HG02571 (cell line): Measurements from ENCODE around the gene PARD3.
"Not testable (repeated sequence)": the region's sequence is repeated elsewhere in the genome, so short reads cannot be mapped to it uniquely, and the experiment has no call there.

Experiments used
- ATAC-seq: cut with Tn5 transposase; IDR thresholded peaks from one replicate; pipeline ENCODE4 v1.9.1; 2021; ENCODE audit warnings: mild to moderate bottlenecking, moderate library complexity; ENCODE audit not compliant: unreplicated experiment

Gene PARD3

DNA sequence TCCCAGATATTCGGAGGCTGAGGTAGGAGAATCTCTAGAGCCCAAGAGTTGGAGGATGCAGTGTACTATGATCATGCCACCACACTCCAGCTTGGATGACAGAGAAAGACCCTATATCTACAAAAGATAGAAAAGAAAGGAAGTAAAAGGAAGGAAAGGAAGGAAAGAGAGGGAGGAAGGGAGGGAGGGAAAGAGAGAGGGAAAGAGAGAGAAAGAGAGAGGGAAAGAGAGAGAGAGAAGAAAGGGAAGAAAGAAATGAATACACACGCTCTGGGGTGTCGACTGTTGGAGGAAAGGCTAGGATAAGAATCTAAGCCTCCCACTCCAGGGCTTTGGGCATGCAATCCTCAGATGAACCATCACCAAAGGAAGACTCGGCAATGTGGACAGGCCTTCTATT, 69.9 kb downstream of the PARD3 start:
- no peak for ATAC-seq

DNA sequence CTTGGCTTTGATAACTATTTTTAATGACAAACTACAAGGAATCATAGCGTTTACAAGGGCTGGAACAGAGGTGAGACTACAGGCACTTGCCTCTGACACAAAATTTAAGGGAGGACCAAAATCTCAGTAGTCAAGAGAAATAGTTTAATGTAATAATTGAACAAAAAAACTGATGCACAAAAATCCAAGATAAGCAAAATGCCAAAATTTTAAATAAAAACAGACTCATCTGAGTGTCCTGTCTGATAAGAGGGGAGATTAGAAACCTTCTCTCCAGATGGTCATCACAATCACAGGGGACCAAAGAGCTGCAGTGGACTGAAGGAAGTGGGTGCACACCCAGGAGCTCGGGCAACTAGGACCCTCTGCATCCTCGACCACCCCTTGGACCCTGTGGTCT, 70.5 kb downstream of the PARD3 start:
- no peak for ATAC-seq

DNA sequence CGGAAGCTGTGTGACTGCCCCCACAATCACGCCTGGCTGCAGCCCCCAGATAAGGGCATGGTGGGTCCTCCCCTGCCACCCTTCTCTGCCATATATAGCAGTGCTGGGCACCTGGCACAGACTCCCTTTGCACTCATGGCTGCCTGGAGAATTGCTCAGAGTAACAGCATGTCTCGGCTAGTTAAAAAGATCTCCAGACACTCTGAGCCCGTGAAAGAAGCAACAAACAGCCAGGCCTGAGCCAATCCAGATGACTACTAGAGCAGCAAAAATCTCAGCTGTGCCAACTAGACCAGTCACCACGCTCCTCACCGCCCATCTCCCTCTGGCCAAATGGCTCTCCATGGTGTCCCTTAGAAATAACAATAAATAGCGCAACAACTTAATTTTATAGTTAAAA, 71.3 kb downstream of the PARD3 start:
- ATAC-seq = no peak

DNA sequence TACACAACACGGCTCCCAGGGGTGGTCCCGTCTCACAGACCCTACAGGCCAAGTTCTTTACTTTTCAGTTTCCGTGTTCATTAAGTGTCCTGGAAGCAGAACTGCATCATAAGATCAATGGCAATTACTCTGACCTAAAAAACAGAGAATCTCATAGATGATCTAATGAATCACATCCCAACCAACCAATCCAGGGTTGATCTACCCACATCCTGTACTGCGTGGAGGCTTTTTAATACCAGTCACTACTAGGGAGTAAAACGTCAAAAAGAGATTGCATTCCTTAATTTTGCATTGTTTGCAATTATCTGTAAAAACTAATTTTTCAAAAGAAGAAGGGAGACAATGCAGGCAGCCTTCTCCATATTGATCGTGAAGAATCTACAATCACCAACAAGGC, 72.6 kb downstream of the PARD3 start:
- ATAC-seq = no peak

DNA sequence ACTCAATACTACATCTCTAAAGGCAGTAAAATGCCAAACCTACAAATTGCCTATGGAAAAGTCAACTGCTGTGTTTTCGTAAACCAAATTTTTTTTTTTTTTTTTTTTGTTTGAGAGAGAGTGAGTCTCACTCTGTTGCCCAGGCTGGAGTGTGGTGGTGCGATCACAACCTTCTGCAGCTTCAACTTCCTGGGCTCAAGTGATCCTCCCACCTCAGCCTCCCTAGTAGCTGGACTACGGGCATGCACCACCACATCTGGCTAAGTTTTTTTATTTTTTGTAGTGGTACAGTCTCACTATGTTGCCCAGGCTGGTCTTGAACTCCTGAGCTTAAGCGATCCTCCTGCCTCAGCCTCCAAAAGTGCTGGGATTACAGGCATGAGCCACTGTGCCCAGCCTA, 74.0 kb downstream of the PARD3 start:
- not testable (repeated sequence) for ATAC-seq

DNA sequence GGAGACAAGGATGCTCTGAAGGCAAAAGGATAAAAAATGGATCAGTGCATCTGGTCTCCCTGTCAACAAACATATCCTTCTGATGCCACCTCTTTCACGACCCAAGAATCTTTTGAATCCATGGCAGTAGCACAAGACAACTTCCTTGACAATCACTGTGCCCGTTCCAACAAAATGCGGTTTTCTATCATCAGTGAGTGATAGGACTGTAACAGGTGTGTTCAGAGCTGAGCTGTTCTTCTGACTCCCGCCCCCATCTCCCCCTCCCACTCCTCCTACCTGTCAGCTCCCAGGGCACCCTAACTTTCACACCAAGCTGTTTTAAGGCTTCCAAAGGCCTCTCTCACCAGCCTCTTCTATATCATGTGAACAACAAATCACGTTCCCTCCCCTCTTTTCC, 74.8 kb downstream of the PARD3 start:
- no peak for ATAC-seq

DNA sequence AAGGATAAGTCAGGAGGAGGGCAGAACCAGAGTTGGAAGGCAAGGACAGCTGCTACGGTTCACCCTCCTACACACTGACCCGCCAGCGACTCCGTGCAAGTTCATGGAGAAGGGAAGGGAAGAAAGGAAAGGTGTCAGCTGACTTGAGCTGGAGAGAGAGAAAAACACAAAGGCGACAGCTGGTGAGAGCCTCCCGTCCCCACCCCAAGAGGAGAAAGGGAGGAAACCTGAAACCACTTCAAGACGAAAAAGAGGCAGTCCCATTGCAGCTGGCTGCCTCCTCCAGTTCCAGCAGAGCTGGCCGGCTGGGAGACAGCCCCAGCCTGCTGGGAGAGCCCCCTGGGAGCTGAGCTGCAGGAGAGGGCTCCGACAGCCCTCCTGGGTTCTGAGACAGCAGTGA, 75.2 kb downstream of the PARD3 start:
- no peak for ATAC-seq

DNA sequence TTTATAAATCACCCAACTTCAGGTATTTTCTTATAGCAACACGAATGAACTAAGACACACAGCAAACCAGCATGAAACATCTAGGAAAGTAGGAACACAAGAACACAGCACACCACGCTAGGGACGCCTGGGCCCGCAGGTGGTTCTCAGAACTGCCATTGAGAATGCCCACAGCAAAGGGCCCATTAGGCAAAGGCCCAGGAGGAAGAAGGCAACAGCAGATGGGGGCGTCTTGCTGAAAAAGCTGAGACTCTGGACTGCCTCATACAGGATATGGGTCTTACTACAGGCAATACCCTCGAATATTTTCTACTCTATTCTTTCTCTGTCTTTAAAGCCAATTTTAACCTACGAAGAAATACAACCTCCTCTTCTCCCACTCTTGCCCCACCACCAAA, 77.3 kb downstream of the PARD3 start:
- ATAC-seq = no peak

DNA sequence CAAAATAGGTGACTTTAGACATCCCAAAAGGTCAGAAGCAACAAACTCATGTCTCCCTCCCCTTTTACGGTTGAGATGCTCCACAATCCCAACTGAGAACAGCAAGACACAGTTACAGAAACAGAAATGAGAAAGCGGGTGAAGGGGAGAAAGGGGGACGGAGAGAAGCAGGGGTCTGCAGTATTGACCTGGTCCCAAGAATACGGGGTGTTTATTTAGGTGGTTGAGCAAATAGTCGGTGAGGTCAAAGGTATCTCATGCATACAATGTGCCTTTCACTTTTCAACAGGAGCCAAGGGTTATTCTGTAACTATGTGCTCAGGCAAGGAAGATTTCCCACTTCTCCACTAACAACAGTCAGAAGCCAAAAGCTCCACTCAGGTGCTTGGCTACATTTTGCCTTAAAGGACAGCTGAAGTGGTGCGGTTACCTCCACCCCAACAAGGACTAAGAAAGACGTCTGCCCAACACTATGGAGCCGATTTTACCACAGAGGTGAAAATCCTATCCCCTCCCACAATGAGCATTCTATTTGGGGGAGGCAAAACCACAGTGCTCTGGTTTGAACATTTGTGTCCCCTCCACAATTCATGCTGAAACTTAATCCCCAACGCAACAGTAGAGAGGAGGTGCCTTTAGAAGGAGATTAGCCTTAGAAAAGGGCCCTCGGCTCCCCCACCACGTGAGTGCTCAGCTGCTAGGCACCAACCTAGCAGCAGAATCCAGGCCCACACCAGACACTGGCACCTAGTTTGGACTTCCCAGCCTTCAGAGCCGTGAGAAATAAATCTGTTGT, 77.9 kb downstream of the PARD3 start:
- no peak for ATAC-seq

DNA sequence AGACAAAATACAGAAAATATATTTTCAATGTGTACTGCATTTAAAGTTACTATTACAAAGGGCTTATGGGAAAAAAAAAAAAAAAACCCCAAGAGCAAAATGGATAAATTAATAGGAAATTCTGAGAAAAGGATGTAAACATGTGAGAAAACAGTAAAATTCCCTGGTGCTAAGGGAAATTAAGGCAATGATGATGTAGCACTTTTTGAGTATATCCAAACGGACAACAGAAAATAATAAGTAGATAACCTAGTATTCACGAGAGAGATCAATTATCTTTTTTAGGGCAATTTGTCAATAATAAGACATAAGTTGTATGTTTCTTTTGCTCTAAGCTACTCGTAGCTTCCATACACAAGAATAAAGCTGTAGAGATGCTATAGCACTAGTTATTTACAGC, 80.2 kb downstream of the PARD3 start:
- ATAC-seq = no peak

DNA sequence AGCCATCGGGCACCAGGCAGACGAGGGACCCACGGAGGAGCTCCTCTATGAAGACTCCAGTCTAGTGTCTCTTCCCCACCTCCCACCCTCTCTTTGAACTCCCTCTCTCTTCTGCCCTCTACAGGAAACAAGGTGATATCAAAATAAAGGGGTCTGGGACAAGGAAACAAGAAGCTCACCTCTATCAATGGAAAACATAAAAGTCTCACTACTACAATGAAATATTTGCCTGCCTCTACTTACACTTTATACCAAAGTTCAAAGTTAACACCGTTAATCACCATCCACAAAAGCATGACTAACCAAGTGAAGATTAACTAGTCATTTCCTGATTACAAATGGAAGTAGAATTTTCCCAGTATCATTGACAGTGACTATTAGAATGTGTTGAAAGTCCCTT, 82.2 kb downstream of the PARD3 start:
- no peak for ATAC-seq

DNA sequence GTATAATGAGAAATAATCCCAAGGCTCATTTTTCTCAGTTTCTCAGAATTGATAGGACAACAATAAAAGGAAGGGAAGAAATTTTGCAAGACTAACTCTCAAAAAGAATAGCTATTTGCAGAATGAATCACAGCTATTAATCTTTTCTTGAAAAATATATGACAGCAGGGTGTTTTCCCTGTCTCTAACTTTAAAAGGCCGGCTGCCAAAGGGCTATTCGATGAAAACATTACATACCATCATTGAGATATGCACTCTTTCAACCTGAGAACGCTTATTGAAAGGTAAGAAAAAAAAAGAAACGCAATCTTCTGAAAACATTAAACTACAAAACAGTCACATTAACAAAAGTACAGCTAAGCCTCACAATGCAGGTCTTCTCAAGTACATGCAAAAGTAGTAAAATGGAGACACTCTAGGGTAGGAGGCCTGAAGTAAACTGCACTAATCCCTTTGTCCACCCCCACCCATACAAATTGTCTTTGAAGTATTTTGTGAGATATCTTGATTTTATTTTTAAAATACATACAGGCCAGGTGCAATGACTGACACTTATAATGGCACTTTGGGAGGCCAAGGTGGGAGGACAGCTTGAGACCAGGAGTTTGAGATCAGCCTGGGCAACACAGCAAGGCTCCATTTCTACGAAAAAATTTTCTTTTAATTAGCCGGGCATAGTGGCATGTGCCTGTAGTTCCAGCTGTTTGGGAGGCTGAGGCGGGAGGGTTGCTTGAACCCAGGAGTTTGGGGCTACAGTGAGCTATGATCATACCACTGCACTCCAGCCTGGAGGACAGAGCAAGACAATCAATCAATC, 83.0 kb downstream of the PARD3 start:
- no peak for ATAC-seq

DNA sequence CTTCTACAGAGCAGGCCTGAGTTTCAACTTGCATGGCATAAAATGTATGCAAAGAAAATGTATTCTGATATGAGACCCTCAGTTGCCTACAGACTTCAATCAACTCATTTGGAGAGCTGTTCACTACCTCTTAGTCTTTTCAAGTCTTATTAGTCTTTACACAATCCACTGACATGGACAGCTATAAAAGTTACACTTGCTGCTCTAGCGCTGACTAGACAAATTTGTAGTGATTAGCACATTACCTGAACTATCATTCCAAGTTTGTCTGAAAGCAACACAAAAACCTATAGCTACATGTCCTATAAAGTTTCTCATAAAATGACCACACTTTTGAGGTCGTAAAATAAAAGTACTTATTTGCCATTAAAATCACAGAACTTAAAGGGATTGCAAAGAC, 83.9 kb downstream of the PARD3 start:
- no peak for ATAC-seq

DNA sequence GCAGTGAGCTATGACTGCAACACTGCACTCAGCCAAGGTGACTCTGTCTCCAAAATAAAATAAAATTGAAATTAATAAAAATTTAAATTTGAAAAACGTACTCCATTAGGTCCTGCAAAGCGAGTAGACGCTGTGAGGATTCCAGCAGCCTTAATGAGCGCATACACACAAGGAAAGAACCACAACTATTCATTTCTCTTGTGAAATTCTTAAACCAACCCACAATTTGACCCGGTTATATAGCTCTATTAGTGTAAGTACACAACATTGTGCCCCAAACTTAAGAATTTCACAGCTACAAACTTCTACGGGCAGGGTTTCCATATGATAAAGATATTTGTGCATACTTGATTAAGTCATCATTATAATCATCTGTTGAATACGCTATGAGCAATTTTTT, 84.4 kb downstream of the PARD3 start:
- ATAC-seq = no peak

DNA sequence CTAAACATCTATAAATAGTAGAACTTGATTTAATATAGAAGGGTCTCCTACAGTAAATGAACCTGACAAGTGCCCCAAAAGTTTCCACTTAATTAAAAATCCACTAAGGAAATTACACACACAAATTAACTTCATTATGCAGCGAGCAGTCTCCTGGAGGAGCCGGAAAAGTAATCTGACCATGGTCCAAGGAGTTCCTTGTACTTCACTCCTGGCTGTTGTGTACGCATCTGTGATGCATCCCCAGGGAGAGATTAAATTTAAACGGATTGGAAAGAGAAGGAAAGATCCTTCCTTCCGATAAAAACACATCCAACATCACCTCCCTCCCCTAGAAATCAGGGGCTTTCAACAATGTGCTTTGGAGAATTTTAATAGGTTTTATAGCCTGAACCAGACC, 85.5 kb downstream of the PARD3 start:
- no peak for ATAC-seq

DNA sequence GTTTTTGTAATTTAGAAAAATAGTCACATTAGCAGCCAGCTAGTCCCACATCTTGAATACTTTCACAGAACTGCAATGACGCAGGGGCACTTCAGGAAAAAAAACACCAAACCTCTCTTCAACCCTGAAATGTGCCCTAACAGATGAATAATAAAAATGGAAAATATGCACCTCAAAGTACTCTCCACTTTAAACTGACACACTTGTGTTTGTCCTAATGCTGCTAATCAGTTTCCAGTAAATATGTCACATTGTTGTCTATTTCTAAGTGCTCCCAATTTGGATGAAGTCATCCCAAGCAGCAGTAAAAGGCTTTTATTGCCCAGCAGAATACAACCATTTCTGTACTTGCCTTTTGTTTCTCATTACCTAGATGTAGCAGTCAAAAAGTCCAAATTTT, 86.7 kb downstream of the PARD3 start:
- ATAC-seq = no peak

DNA sequence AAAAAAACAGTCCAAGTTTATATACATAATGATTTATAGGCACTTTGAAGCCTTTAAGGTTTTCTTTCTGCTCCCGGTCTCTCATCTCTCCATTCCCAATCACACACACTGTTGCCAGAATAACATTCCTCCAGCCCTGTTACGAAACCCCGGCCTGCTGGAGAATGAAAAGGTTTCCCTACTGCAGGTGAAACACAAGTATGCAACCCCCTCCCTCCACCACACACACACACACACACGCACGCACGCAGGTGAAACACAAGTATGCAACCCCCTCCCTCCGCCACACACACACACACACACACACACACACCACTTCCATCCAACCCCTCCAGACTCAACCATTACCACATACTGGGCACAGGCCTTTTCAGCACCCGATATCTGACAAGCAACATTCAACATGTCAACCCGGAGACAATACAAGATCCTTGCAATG, 87.5 kb downstream of the PARD3 start:
- no peak for ATAC-seq

DNA sequence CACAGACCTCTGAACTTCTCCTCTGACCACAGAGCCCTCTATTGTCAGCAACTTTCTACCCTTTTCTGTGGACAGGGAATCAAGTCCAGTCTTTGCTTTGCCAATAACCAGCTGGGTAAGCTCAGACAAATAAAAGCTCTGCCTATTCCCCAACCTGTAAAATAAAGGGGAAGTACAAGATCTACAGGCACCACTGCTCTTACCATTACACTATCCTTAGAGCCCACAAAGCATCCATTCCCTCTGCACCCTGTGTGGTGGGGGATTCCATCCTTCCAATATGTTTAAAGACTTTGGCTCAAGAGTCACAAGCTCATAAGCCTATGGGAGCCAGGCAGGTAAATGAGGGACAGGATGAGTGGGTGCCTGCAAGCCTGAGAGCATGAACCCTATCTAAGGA, 88.2 kb downstream of the PARD3 start:
- no peak for ATAC-seq

DNA sequence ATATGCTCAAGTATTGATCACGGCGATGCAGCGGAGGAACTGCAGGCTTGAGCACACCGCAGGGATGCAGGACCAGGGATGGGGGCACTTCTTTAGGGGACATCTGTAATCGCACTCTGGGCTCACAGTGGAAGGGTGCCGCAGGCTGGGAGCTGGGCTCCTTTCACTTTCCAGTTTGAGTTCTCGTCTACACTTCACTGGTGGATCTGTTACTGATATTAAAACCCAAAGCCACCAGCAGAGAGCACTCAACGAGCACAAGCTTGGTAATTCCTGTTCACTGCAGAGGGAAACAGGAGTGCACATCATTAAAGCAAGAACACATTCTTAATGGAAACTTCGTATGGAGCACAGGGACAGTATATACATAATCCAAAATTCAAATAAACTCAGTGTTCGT, 91.3 kb downstream of the PARD3 start:
- ATAC-seq = no peak

DNA sequence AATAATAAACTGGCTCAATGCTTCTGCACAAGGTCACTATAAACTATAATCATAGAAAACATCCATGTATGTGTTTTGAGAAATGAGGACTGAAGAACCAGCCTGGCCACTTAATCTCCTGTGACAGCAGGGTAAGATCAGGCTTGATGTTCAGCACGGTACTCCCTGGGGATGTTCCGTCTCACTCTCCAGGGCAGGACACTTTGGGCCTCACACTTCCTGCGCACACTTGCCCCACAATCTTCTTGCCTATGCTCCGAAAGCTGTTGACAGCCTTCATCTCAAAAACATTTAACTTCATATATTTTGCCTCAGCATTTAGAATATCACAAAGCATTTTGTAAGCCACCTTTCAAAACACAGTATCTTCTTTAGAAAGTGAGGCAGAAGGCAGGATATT, 92.7 kb downstream of the PARD3 start:
- no peak for ATAC-seq

DNA sequence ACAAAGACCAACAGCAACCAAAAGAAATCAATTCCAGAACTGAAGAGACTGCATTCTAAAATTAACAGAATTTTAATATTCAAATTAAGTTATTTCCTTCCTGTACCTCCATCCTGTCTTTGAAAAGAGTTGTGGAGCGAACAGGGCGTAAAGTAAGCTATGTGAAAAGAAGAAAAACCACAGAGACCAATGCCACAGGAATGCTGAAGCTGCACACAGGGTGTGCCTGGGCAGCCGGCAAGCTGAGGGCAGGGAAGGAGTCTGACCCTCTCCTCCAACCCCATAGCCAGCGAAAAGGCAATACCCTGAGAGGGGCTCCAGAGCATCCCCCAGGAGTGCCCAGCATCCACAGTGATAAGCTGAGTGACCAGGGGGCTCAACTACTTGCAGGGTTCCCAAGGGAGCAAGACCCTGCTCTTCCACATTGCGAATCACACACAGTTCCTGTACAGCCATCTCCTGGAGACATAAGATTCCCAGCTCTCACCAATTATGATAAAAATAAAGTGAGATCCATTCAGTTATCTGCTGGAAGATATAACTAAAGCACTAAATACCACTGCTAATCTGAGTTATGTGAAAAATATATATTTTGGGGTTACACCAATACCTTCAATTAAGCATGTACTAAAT, 93.8 kb downstream of the PARD3 start:
- no peak for ATAC-seq

DNA sequence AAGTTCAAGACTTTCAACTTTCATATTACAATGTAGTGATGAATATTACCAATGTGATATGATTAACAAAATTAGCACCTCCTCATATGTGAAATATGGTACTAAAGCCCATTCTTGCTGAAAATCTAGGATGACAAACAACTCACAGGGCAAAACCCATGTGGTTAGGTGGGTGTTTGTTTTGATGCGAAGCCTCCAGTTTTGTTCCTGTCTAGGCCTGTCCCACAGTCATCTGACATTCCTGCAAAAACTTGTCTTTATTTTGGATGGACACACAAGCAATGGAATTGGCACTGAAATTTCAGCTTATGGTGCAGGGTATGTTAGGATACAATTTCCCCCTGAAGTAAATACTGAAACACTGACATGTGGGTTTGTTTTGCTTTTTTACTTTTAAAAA, 95.3 kb downstream of the PARD3 start:
- no peak for ATAC-seq
